ENCODE results near the gene PSG4.
"Not testable (repeated sequence)": the region's sequence is repeated elsewhere in the genome, so short reads cannot be mapped to it uniquely, and the experiment has no call there.

PSG4 gene

GRCh38 chr19:43194397-43194796 lies 11.0 kb downstream of the PSG4 start:
- H3K27me3 Mint-ChIP-seq (ENCODE audit: low read depth, poor library complexity); DNase-seq; H3K27ac Mint-ChIP-seq; H3K4me3 Mint-ChIP-seq; H3K36me3 Mint-ChIP-seq (ENCODE audit: low read depth); H3K4me1 Mint-ChIP-seq: not testable (repeated sequence)
- H3K9me3 Mint-ChIP-seq = peaks cover 72% of the 10 kb centered on the region

GRCh38 chr19:43192381-43193155 lies 12.9 kb downstream of the PSG4 start:
- H3K36me3 Mint-ChIP-seq (ENCODE audit: low read depth); DNase-seq; H3K27ac Mint-ChIP-seq; H3K4me3 Mint-ChIP-seq; H3K4me1 Mint-ChIP-seq; H3K27me3 Mint-ChIP-seq (ENCODE audit: low read depth, poor library complexity): not testable (repeated sequence)
- H3K9me3 Mint-ChIP-seq = peaks cover 84% of the 10 kb centered on the region

DNA sequence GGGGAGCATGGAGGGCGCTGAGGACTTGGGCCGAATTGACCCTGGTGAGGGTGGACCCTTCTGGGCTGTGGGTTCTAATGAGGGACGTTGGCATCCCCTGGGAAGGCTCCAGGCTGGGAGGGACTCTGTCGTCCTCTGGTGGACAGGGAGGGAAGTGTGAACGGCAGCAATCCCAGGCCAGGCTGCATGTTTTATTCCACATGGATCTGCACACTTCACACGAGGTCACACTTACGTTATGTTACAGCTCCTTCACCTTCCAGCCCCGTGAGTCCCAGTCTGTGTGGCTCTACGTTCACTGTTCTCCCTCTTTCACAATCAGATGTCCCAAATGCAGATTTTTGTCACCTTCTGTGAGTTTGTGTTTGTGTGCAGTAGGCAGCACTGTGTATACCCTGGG lies 17.3 kb downstream of the PSG4 start:
- peaks cover 82% of the 10 kb centered on the region for H3K9me3 Mint-ChIP-seq
- not testable (repeated sequence) for H3K27ac Mint-ChIP-seq; H3K27me3 Mint-ChIP-seq (ENCODE audit: low read depth, poor library complexity); H3K4me3 Mint-ChIP-seq; H3K4me1 Mint-ChIP-seq; DNase-seq; H3K36me3 Mint-ChIP-seq (ENCODE audit: low read depth)

DNA sequence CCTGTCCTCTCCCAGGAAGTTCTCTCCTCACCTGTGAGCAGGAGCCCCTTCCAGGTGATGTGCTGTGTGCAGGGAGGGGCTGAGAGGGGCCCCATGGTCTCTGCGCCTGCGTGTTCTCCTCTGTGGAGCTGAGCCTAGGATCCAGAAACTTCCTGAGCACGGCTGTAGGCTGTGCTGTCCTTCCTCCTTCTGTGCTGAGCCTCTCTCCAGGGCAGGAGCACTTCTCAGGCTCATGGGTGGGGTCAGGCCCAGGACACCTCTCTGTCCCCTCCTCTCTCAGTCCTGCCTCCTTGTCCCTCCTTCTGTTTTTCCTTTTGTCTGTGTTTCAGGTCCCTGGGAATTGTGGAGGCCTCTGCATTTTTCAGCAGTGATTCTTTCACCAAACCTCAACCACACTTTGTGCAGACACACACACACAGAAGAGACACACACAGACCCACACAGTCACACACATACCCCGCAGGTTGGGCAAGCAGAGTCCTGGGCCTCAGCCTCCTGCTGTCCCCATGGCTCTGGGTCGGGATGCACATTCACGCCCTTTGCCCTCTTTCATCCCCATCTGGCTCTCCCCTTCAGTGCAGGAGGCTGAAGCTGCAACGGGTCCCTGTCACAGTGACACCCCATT lies 19.0 kb downstream of the PSG4 start, which contains the start of gene PSG5:
Gene PSG5 (minus strand): TSS at position 226 of the 625 bp plus-strand sequence. CDS start 131 bp downstream, at position 95.
- H3K36me3 Mint-ChIP-seq (ENCODE audit: low read depth); H3K27ac Mint-ChIP-seq; H3K4me1 Mint-ChIP-seq; DNase-seq; H3K4me3 Mint-ChIP-seq; H3K27me3 Mint-ChIP-seq (ENCODE audit: low read depth, poor library complexity): not testable (repeated sequence)
- H3K9me3 Mint-ChIP-seq = peaks cover 88% of the 10 kb centered on the region

DNA sequence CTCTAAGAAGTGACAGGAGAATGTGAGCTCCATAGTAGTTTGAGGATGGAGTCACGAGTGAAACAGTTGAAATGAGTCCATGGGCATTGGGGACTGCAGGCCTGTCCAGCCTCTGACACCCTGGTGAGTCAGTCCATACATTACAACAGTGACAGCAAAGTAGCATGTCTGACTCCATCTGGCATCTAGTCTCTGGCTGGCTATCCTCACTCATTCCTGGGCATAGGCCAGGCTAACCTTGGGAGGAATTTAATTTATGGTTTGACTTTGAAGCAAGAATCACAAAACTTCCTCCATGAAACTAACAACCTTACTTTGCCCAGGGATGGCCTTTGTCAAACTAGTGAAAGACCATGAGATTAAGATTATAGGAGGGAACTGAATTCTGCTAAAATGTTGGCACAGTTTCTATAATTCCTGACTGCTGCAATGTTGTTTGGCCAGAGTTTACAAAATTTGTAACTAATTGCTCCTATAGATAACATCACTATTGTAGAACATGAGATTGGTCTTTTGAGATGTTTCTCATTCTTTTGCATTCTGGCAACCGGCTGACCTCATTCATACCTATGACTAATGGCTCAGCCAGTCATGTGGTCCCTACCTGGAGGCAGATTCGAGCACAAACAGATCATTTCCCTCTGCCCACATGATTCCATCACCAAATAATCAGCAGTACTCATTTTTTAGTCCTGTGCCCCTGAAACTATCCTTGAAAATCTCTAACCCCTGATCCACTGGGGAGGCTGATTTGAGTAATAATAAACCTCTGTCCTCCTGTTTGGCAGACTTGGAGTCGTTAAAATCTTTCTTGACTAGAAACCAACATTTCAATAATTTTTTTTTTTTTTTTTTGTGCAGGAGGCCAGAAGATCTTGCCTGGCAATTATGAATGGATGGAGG lies 23.3 kb downstream of the PSG4 start:
- not testable (repeated sequence) for H3K4me3 Mint-ChIP-seq; H3K4me1 Mint-ChIP-seq; H3K27ac Mint-ChIP-seq; H3K27me3 Mint-ChIP-seq (ENCODE audit: low read depth, poor library complexity); DNase-seq; H3K36me3 Mint-ChIP-seq (ENCODE audit: low read depth)
- peaks cover 73% of the 10 kb centered on the region for H3K9me3 Mint-ChIP-seq

- not testable (repeated sequence) for H3K36me3 Mint-ChIP-seq (ENCODE audit: low read depth); H3K4me1 Mint-ChIP-seq; DNase-seq; H3K27me3 Mint-ChIP-seq (ENCODE audit: low read depth, poor library complexity); H3K4me3 Mint-ChIP-seq; H3K27ac Mint-ChIP-seq
- peaks cover 73% of the 10 kb centered on the region for H3K9me3 Mint-ChIP-seq
Measured at GRCh38 chr19:43179569-43180147, 25.8 kb downstream of the PSG4 start.

- H3K27me3 Mint-ChIP-seq (ENCODE audit: low read depth, poor library complexity); H3K4me3 Mint-ChIP-seq; H3K27ac Mint-ChIP-seq; H3K4me1 Mint-ChIP-seq; H3K36me3 Mint-ChIP-seq (ENCODE audit: low read depth); DNase-seq: not testable (repeated sequence)
- H3K9me3 Mint-ChIP-seq = peaks cover 82% of the 10 kb centered on the region
Measured at GRCh38 chr19:43178577-43178976, 26.9 kb downstream of the PSG4 start.

DNA sequence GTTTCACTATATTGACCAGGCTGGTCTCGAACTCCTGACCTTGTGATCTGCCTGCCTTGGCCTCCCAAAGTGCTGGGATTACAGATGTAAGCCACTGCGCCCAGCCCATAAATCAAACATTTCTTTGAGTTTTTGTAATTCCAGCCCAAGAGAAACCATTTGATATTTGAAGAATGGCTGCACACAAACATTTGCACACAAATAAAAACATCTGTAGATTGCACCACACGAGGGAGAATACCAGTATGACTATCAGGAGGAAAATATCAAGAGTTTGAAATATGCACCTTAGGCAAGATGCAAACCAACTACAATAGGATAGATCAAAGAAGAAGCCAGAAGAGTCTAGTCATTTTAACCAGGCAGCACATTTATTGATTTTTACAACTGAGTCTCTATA lies 39.5 kb downstream of the PSG4 start:
- peaks cover 82% of the 10 kb centered on the region for H3K9me3 Mint-ChIP-seq
- H3K27ac Mint-ChIP-seq; H3K27me3 Mint-ChIP-seq (ENCODE audit: low read depth, poor library complexity); H3K4me1 Mint-ChIP-seq; H3K4me3 Mint-ChIP-seq; DNase-seq; H3K36me3 Mint-ChIP-seq (ENCODE audit: low read depth): not testable (repeated sequence)

DNA sequence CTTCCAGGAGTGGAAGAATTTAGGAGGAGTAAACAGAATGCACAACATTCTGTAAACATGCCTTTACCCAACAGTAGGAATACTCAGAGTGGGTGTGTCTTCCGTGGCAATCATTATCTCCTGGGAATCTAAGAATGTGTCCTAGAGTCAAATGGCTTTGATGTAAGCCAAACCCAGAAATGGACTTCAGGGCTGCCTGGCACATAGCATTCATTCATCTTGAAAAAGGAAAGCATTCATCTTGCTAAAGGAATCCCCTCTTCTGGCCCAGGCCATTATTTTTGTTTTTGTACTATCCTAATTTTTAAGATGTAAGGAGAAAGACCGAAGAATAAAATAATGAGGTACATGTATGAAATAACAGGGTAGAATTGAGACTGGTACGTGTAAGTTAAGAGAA lies 42.3 kb downstream of the PSG4 start:
- H3K36me3 Mint-ChIP-seq (ENCODE audit: low read depth); H3K4me1 Mint-ChIP-seq; H3K4me3 Mint-ChIP-seq; H3K27ac Mint-ChIP-seq; DNase-seq; H3K27me3 Mint-ChIP-seq (ENCODE audit: low read depth, poor library complexity): not testable (repeated sequence)
- peaks cover 76% of the 10 kb centered on the region for H3K9me3 Mint-ChIP-seq

DNA sequence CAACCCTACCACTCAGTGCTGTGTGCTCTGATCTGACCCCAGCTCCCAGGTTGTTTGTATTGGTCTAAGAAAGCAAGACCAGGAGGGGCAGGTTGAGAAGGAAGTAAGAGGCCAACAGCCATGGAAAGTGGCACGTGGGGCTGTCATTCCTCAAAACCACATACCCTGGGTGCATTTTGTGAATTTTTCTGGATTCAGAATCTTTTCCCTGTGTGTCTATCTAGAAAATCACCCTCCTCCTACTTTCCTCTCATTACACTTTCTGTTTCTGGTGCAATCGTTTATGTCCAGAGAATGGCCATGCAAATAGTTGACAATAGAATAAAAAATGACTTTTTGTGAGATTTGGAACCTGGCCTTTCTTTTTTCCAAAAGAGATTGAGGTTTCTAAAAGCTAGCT lies 43.2 kb downstream of the PSG4 start:
- not testable (repeated sequence) for H3K27me3 Mint-ChIP-seq (ENCODE audit: low read depth, poor library complexity); H3K27ac Mint-ChIP-seq; H3K4me1 Mint-ChIP-seq; H3K36me3 Mint-ChIP-seq (ENCODE audit: low read depth); H3K4me3 Mint-ChIP-seq; DNase-seq
- peaks cover 77% of the 10 kb centered on the region for H3K9me3 Mint-ChIP-seq

Measured in nephron progenitor cell (in vitro differentiated cells).